Naive thymus-derived CD8-positive, alpha-beta T cell (primary cell): ENCODE measurements around the gene ADM. TPM values are rescaled to one million over a fixed set of nuclear protein-coding genes. Genes with fewer than 3 reads are reported as not detected.

Source experiments
- ATAC-seq, 2 donors: fragments of 150-1000 bp; cut with Tn5 transposase in 1 of 2; sonication (Bioruptor Pico), chemical (Tn5 transposase) in 1 of 2; 1 replicate in 1 of 2; 2 replicates in 1 of 2; pipeline ENCODE4 v1.10.0; 2021; ENCODE audit warnings: mild to moderate bottlenecking in 2 of 2, moderate library complexity in 2 of 2
- POLR2A ChIA-PET: fragments of 350-600 bp; sonication (Branson Sonifier 250); formaldehyde crosslinking; loops from one replicate; lab custom pipeline; 2021; ENCODE audit warnings: antibody characterized with exemption; lab: Charles Lee
- DNase-seq, 10 donors: peaks; one replicate each; pipeline versions ENCODE4 v3.0.0 to v3.0.0-alpha.2; 2020 to 2022
- H3K27ac Mint-ChIP-seq, 10 donors: one replicate each; pipeline ENCODE4 v1.8.0; 2020 to 2022; ENCODE audit warnings: mild to moderate bottlenecking in 10 of 10, mixed read lengths in 10 of 10, moderate library complexity in 4 of 10, inconsistent platforms in 1 of 10
- H3K27me3 Mint-ChIP-seq, 5 donors: one replicate each; pipeline ENCODE4 v1.8.0; 2021 to 2022; ENCODE audit warnings: mixed read lengths in 5 of 5
- H3K36me3 Mint-ChIP-seq, 3 donors: one replicate each; pipeline ENCODE4 v1.8.0; 2020 to 2022; ENCODE audit warnings: mixed read lengths in 3 of 3, mild to moderate bottlenecking in 2 of 3, inconsistent platforms in 1 of 3
- H3K4me1 Mint-ChIP-seq, 4 donors: one replicate each; pipeline ENCODE4 v1.8.0; 2021 to 2022; ENCODE audit warnings: mixed read lengths in 4 of 4
- H3K4me3 Mint-ChIP-seq, 10 donors: one replicate each; pipeline ENCODE4 v1.8.0; 2020 to 2022; ENCODE audit warnings: mild to moderate bottlenecking in 10 of 10, mixed read lengths in 10 of 10, moderate library complexity in 6 of 10, inconsistent platforms in 1 of 10
- H3K9me3 Mint-ChIP-seq, 9 donors: one replicate each; pipeline ENCODE4 v1.8.0; 2020 to 2022; ENCODE audit warnings: mixed read lengths in 9 of 9, mild to moderate bottlenecking in 3 of 9, inconsistent platforms in 1 of 9, moderate library complexity in 1 of 9
- polyA plus RNA-seq, 3 donors: library from polyadenylated mRNA; unstranded; fragments of 300-500 nt; fragmentation: Illumina TruSeq; gene quantifications; one replicate each; pipeline ENCODE4 v1.2.3, GENCODE V29; 2021
- total RNA-seq, 8 experiments: library from RNA in 2 of 8; stranded (reverse) in 2 of 8; gene quantifications; one replicate each; pipeline ENCODE4 v1.2.3 and lab custom pipeline; 2021 to 2026

ADM gene
- total and polyA plus RNA-seq, 5 experiments from 2014 or later: 0.15 to 0.91 (median 0.77) TPM; not detected in 2

- H3K27ac Mint-ChIP-seq: peak overlapping the region in 2 of 10 donors; percentile 1 to 76
- ATAC-seq: peak in 1 of 2 donors; percentile 21
These were observed 2.1 kb downstream of the ADM start for GRCh38 chr11:10307022-10307399.

GRCh38 chr11:10307400-10308200, 2.7 kb downstream of the ADM start:
- Mint-ChIP-seq H3K27me3 (peaks cover 15 to 57% (median 29%) of the 10 kb centered on the region in 5 donors), H3K4me1 (peaks cover 18 to 58% (median 34%) of the 10 kb centered on the region in 4 donors), H3K27ac (peak overlapping the region in 5 of 10 donors; percentile 28 to 76 (median 59)), H3K36me3 (no peaks in the 10 kb centered on the region), H3K4me3 (peak overlapping the region; percentile 77 to 100 (median 92)), H3K9me3 (no peaks in the 10 kb centered on the region)
- POLR2A ChIA-PET: interaction anchor here (0.7 to 2.8 kb wide), 3 partner anchors 11 to 548 kb away, joined by 3 to 18 read pairs (median 3); no protein-coding TSS in a partner anchor
- DNase-seq (peak; percentile 71 to 88 (median 83)), ATAC-seq (peak; percentile 63 to 78)

More at GRCh38 chr11:10307022-10307399, 2.1 kb downstream of the ADM start:
- Mint-ChIP-seq H3K27me3 (peaks cover 12 to 51% (median 25%) of the 10 kb centered on the region in 5 donors), H3K9me3 (no peaks in the 10 kb centered on the region), H3K4me3 (peak overlapping the region; percentile 69 to 100 (median 92)), H3K4me1 (peaks cover 21 to 59% (median 37%) of the 10 kb centered on the region in 4 donors), H3K36me3 (no peaks in the 10 kb centered on the region)
- POLR2A ChIA-PET: interaction anchor here (1.1 to 2.8 kb wide), 2 partner anchors 11 to 99 kb away, joined by 3 to 18 read pairs; no protein-coding TSS in a partner anchor
- DNase-seq: peak in 1 of 10 donors; percentile 53

- Mint-ChIP-seq H3K36me3 (no peaks in the 10 kb centered on the region), H3K9me3 (no peaks in the 10 kb centered on the region), H3K4me3 (peak overlapping the region; percentile 77 to 100 (median 92)), H3K4me1 (peaks cover 16 to 51% (median 32%) of the 10 kb centered on the region in 4 donors), H3K27me3 (peaks cover 16 to 58% (median 29%) of the 10 kb centered on the region in 5 donors), H3K27ac (peak overlapping the region in 5 of 10 donors; percentile 31 to 76 (median 47))
- no peak for DNase-seq
- no peak for ATAC-seq
- POLR2A ChIA-PET: interaction anchor here (0.7 to 2.8 kb wide), 3 partner anchors 10 to 549 kb away, joined by 3 to 18 read pairs (median 3); no protein-coding TSS in a partner anchor
These were observed 3.5 kb downstream of the ADM start for GRCh38 chr11:10308201-10308954.

- H3K27me3 Mint-ChIP-seq: peaks cover 14 to 58% (median 32%) of the 10 kb centered on the region in 5 donors
- peak overlapping the region in 1 of 10 donors; percentile 10 for H3K4me3 Mint-ChIP-seq
These were observed 4.6 kb downstream of the ADM start for GRCh38 chr11:10309163-10310093.

GRCh38 chr11:10310301-10310841, 5.5 kb downstream of the ADM start:
- ATAC-seq (no peak), DNase-seq (no peak)
- Mint-ChIP-seq H3K4me1 (peaks cover 13 to 31% (median 22%) of the 10 kb centered on the region in 4 donors), H3K27ac (peak overlapping the region in 1 of 10 donors; percentile 46), H3K9me3 (no peaks in the 10 kb centered on the region), H3K27me3 (peaks cover 14 to 56% (median 32%) of the 10 kb centered on the region in 5 donors), H3K36me3 (no peaks in the 10 kb centered on the region), H3K4me3 (no peak overlapping the region)
- POLR2A ChIA-PET: no interaction called here

More at GRCh38 chr11:10309163-10310093, 4.6 kb downstream of the ADM start:
- Mint-ChIP-seq H3K9me3 (no peaks in the 10 kb centered on the region), H3K4me1 (peaks cover 14 to 41% (median 23%) of the 10 kb centered on the region in 4 donors), H3K27ac (peak overlapping the region in 1 of 10 donors; percentile 65), H3K36me3 (no peaks in the 10 kb centered on the region)
- ATAC-seq: no peak
- POLR2A ChIA-PET: no interaction called here
- DNase-seq: no peak

GRCh38 chr11:10311802-10312201, 6.9 kb downstream of the ADM start:
- no peak for ATAC-seq
- no peak overlapping the region for H3K27ac Mint-ChIP-seq
- DNase-seq: no peak
- H3K36me3 Mint-ChIP-seq: no peaks in the 10 kb centered on the region
- peaks cover 16 to 49% (median 35%) of the 10 kb centered on the region in 5 donors for H3K27me3 Mint-ChIP-seq
- POLR2A ChIA-PET: no interaction called here
- H3K4me1 Mint-ChIP-seq: peaks cover 8 to 17% (median 11%) of the 10 kb centered on the region in 4 donors
- H3K4me3 Mint-ChIP-seq: no peak overlapping the region
- no peaks in the 10 kb centered on the region for H3K9me3 Mint-ChIP-seq

GRCh38 chr11:10314199-10315072, 9.6 kb downstream of the ADM start:
- no peaks in the 10 kb centered on the region for H3K9me3 Mint-ChIP-seq
- peak; percentile 86 to 97 for ATAC-seq
- peaks cover 0 to 18% (median under 1%) of the 10 kb centered on the region in 4 donors for H3K4me1 Mint-ChIP-seq
- POLR2A ChIA-PET: interaction anchor here (0.5 kb wide), 1 partner anchor 707 kb away, joined by 4 read pairs; no protein-coding TSS in a partner anchor
- peak overlapping the region in 1 of 10 donors; percentile 26 for H3K27ac Mint-ChIP-seq
- no peak overlapping the region for H3K4me3 Mint-ChIP-seq
- DNase-seq: peak in 6 of 10 donors; percentile 19 to 66 (median 42)
- peaks cover 8 to 47% (median 21%) of the 10 kb centered on the region in 5 donors for H3K27me3 Mint-ChIP-seq
- H3K36me3 Mint-ChIP-seq: no peaks in the 10 kb centered on the region

- H3K9me3 Mint-ChIP-seq: no peaks in the 10 kb centered on the region
- H3K27ac Mint-ChIP-seq: no peak overlapping the region
- peaks cover 0 to 18% (median under 1%) of the 10 kb centered on the region in 4 donors for H3K4me1 Mint-ChIP-seq
- DNase-seq (no peak), ATAC-seq (no peak)
- H3K4me3 Mint-ChIP-seq: no peak overlapping the region
- H3K36me3 Mint-ChIP-seq: no peaks in the 10 kb centered on the region
- peaks cover 8 to 41% (median 18%) of the 10 kb centered on the region in 5 donors for H3K27me3 Mint-ChIP-seq
- POLR2A ChIA-PET: interaction anchor here (0.5 kb wide), 1 partner anchor 708 kb away, joined by 4 read pairs; no protein-coding TSS in a partner anchor
These were observed 10.2 kb downstream of the ADM start for GRCh38 chr11:10315083-10315482.

GRCh38 chr11:10317151-10317755, 12.4 kb downstream of the ADM start:
- no peak overlapping the region for H3K4me3 Mint-ChIP-seq
- POLR2A ChIA-PET: interaction anchor here (0.7 kb wide), 1 partner anchor 590 kb away, joined by 5 read pairs; no protein-coding TSS in a partner anchor
- DNase-seq: no peak
- H3K36me3 Mint-ChIP-seq: no peaks in the 10 kb centered on the region
- H3K9me3 Mint-ChIP-seq: no peaks in the 10 kb centered on the region
- ATAC-seq: no peak
- H3K27ac Mint-ChIP-seq: peak overlapping the region in 1 of 10 donors; percentile 21
- H3K27me3 Mint-ChIP-seq: peaks cover 5 to 21% (median 10%) of the 10 kb centered on the region in 5 donors
- peaks cover 0 to 18% (median under 1%) of the 10 kb centered on the region in 4 donors for H3K4me1 Mint-ChIP-seq
